ENCODE measurements around the gene TMEM150C. TPM values are rescaled to one million over a fixed set of nuclear protein-coding genes. Genes with fewer than 3 reads are reported as not detected.
"Not testable (repeated sequence)": the region's sequence is repeated elsewhere in the genome, so short reads cannot be mapped to it uniquely, and the experiment has no call there.

TMEM150C gene
- polyA plus RNA-seq, 1 donor from 2014 or later: 4.9 TPM

DNA sequence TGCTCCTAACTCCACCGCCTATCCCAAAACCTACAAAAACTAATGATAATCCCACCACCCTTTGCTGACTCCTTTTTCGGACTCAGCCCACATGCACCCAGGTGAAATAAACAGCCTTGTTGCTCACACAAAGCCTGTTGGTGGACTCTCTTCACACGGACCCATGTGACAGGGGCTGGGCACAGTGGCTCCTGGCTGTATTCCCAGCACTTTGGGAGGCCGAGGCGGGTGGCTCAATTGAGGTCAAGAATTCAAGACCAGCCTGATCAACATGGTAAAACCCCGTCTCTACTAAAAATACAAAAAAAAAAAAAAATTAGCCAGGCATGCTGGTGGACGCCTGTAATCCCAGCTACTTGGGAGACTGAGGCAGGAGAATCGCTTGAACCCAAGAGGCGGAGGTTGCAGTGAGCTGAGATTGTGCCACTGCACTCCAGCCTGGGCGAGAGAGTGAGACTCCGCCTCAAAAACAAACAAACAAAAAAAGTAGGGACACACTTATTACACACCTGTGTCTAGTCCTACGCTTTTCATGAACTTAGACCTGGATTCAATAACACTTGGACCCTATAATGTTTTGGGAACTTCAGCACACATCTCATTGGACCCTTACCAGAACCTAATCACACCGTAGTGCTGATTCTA is 2.6 kb downstream of the TMEM150C start:
- H3K27ac ChIP-seq (ENCODE audit: low read length); H3K9ac ChIP-seq (ENCODE audit: low read length); H3F3A ChIP-seq (ENCODE audit: insufficient read depth, low read length, poor library complexity, severe bottlenecking); H4K20me1 ChIP-seq (ENCODE audit: insufficient read depth); H3K9me3 ChIP-seq (ENCODE audit: low read length); H3K9me2 ChIP-seq (ENCODE audit: insufficient read depth, low read length); H2AFZ ChIP-seq (ENCODE audit: low read depth, low read length); H3K36me3 ChIP-seq (ENCODE audit: insufficient read depth, low read length); H3K4me3 ChIP-seq (ENCODE audit: low read length); H3K4me2 ChIP-seq (ENCODE audit: low read length); H3K79me2 ChIP-seq (replicated peaks; ENCODE audit: insufficient read depth, low read length): not testable (repeated sequence)
- H3K27me3 ChIP-seq (ENCODE audit: insufficient read depth, low read depth, low read length): peaks cover 14% of the 10 kb centered on the region

DNA sequence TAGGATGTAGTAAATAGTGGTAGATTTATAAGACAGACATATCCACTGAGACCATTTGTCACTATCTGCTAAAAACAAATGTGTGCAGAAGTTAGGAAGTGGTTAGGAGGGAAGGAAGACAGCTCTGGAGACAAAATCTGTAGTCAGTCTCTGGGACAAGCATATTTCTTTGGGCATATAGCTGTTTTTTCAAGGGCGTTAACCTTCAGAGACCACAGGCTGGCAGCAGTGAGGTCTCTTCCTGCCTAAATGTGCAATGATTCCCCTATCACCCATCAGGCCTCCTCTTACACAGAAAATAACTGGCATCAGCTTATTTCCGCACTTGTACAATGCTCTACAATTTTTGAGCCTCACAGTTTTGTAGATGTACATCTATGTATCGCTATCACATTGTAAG is 6.5 kb downstream of the TMEM150C start:
- Histone ChIP-seq H3K9ac (ENCODE audit: low read length) (no peak overlapping the region), H3F3A (ENCODE audit: insufficient read depth, low read length, poor library complexity, severe bottlenecking) (no peaks in the 10 kb centered on the region), H3K79me2 (replicated peaks; ENCODE audit: insufficient read depth, low read length) (no peaks in the 10 kb centered on the region), H3K27ac (ENCODE audit: low read length) (no peak overlapping the region), H3K9me3 (ENCODE audit: low read length) (no peaks in the 10 kb centered on the region), H3K9me2 (ENCODE audit: insufficient read depth, low read length) (no peaks in the 10 kb centered on the region), H4K20me1 (ENCODE audit: insufficient read depth) (no peaks in the 10 kb centered on the region), H2AFZ (ENCODE audit: low read depth, low read length) (no peak overlapping the region), H3K4me2 (ENCODE audit: low read length) (no peak overlapping the region), H3K36me3 (ENCODE audit: insufficient read depth, low read length) (no peaks in the 10 kb centered on the region), H3K27me3 (ENCODE audit: insufficient read depth, low read depth, low read length) (peaks cover 4% of the 10 kb centered on the region), H3K4me3 (ENCODE audit: low read length) (no peak overlapping the region)
- TF ChIP-seq EZH2 (IDR thresholded peaks at IDR 0.05; ENCODE audit: borderline replicate concordance, insufficient read depth, low read length, poor library complexity, severe bottlenecking) (no peak), EP300 (conservative IDR thresholded peaks at IDR 0.05; ENCODE audit: poor library complexity, severe bottlenecking) (no peak), SMC3 (conservative IDR thresholded peaks at IDR 0.05; ENCODE audit: poor library complexity) (no peak), MXI1 (conservative IDR thresholded peaks at IDR 0.05; ENCODE audit: poor library complexity, severe bottlenecking) (no peak), TAF1 (IDR thresholded peaks at IDR 0.05; ENCODE audit: low read depth) (no peak), POLR2AphosphoS5 (IDR thresholded peaks at IDR 0.05) (no peak), RAD21 (conservative IDR thresholded peaks at IDR 0.05) (no peak)
- TF ChIP-seq, protein P1, sequence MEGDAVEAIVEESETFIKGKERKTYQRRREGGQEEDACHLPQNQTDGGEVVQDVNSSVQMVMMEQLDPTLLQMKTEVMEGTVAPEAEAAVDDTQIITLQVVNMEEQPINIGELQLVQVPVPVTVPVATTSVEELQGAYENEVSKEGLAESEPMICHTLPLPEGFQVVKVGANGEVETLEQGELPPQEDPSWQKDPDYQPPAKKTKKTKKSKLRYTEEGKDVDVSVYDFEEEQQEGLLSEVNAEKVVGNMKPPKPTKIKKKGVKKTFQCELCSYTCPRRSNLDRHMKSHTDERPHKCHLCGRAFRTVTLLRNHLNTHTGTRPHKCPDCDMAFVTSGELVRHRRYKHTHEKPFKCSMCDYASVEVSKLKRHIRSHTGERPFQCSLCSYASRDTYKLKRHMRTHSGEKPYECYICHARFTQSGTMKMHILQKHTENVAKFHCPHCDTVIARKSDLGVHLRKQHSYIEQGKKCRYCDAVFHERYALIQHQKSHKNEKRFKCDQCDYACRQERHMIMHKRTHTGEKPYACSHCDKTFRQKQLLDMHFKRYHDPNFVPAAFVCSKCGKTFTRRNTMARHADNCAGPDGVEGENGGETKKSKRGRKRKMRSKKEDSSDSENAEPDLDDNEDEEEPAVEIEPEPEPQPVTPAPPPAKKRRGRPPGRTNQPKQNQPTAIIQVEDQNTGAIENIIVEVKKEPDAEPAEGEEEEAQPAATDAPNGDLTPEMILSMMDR (IDR thresholded peaks at IDR 0.05; ENCODE audit: poor library complexity, severe bottlenecking): no peak
- TF ChIP-seq, protein P2, sequence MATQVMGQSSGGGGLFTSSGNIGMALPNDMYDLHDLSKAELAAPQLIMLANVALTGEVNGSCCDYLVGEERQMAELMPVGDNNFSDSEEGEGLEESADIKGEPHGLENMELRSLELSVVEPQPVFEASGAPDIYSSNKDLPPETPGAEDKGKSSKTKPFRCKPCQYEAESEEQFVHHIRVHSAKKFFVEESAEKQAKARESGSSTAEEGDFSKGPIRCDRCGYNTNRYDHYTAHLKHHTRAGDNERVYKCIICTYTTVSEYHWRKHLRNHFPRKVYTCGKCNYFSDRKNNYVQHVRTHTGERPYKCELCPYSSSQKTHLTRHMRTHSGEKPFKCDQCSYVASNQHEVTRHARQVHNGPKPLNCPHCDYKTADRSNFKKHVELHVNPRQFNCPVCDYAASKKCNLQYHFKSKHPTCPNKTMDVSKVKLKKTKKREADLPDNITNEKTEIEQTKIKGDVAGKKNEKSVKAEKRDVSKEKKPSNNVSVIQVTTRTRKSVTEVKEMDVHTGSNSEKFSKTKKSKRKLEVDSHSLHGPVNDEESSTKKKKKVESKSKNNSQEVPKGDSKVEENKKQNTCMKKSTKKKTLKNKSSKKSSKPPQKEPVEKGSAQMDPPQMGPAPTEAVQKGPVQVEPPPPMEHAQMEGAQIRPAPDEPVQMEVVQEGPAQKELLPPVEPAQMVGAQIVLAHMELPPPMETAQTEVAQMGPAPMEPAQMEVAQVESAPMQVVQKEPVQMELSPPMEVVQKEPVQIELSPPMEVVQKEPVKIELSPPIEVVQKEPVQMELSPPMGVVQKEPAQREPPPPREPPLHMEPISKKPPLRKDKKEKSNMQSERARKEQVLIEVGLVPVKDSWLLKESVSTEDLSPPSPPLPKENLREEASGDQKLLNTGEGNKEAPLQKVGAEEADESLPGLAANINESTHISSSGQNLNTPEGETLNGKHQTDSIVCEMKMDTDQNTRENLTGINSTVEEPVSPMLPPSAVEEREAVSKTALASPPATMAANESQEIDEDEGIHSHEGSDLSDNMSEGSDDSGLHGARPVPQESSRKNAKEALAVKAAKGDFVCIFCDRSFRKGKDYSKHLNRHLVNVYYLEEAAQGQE (IDR thresholded peaks at IDR 0.05; ENCODE audit: borderline replicate concordance): no peak

DNA sequence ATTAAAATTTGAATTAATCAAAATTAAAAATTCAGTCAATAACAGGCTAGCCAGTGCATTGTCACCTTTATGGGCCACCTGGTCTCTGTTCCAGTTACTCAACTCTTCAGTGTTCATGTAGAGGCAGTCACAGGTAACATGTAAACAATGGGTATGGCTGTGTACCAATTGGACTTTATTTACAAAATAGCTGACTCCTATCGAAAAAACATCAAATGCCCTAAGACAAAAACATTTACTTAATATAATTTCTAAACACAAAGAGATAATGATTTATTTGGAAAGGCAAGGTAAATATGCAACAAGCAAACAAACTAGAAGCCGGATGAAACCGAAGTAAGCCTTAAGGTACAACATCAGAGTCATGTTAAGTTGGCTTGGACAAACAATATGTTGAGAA is 8.8 kb downstream of the TMEM150C start:
- TF ChIP-seq SMC3 (conservative IDR thresholded peaks at IDR 0.05; ENCODE audit: poor library complexity): no peak
- Histone ChIP-seq H3F3A (ENCODE audit: insufficient read depth, low read length, poor library complexity, severe bottlenecking) (no peaks in the 10 kb centered on the region), H3K9ac (ENCODE audit: low read length) (no peak overlapping the region), H3K27me3 (ENCODE audit: insufficient read depth, low read depth, low read length) (no peaks in the 10 kb centered on the region), H3K4me3 (ENCODE audit: low read length) (no peak overlapping the region), H3K36me3 (ENCODE audit: insufficient read depth, low read length) (no peaks in the 10 kb centered on the region), H3K4me2 (ENCODE audit: low read length) (no peak overlapping the region), H3K27ac (ENCODE audit: low read length) (no peak overlapping the region), H2AFZ (ENCODE audit: low read depth, low read length) (no peak overlapping the region), H3K9me3 (ENCODE audit: low read length) (no peaks in the 10 kb centered on the region), H3K9me2 (ENCODE audit: insufficient read depth, low read length) (no peaks in the 10 kb centered on the region), H3K79me2 (replicated peaks; ENCODE audit: insufficient read depth, low read length) (no peaks in the 10 kb centered on the region), H4K20me1 (ENCODE audit: insufficient read depth) (no peaks in the 10 kb centered on the region)

All from neural cell (in vitro differentiated cells).